HEK293 (cell line): ENCODE results near the gene BTBD2.

ENCODE experiments used
- CTCF ChIA-PET: fragments of 350-600 bp; formaldehyde crosslinking; extraction: SDS; loops from one replicate; lab custom pipeline; 2021; ENCODE audit warnings: antibody characterized with exemption; lab: Yijun Ruan, JAX
- POLR2A ChIA-PET: fragments of 300-600 bp; formaldehyde crosslinking; extraction: SDS; loops from one replicate; lab custom pipeline; 2020; ENCODE audit warnings: antibody characterized with exemption, inconsistent platforms; lab: Yijun Ruan, JAX
- H3K27ac ChIP-seq: fragments of 200-500 bp; sonication (Bioruptor generic); 2 replicates; pipeline ENCODE4 v1.5.1; 2014; ENCODE audit warnings: low read depth, low read length, control low read depth, inconsistent platforms; ENCODE audit errors: extremely low read depth
- H3K36me3 ChIP-seq, 2 experiments: fragments of 200-500 bp in 1 of 2; sonication (Bioruptor generic) in 1 of 2; 1 replicate in 1 of 2; 2 replicates in 1 of 2; pipeline ENCODE4 v1.5.1; 2014 to 2017; ENCODE audit warnings: inconsistent platforms in 2 of 2, low read length in 2 of 2; ENCODE audit not compliant: control insufficient read depth in 2 of 2, insufficient read depth in 1 of 2
- H3K4me1 ChIP-seq: fragments of 200-500 bp; sonication (Bioruptor generic); 2 replicates; pipeline ENCODE4 v1.5.1; 2014; ENCODE audit warnings: mild to moderate bottlenecking, low read length, inconsistent platforms; ENCODE audit not compliant: control insufficient read depth, insufficient read depth
- H3K4me3 ChIP-seq: 2 replicates; pipeline ENCODE4 v1.5.1; 2011; ENCODE audit warnings: low read depth, mild to moderate bottlenecking, control low read depth, low read length, moderate library complexity
- H3K9me3 ChIP-seq: fragments of 200-500 bp; sonication (Bioruptor generic); 2 replicates; pipeline ENCODE4 v1.5.1; 2014; ENCODE audit warnings: low read depth, low read length, inconsistent platforms; ENCODE audit not compliant: control insufficient read depth, insufficient read depth
- GLI4 ChIP-seq: fragments of 450-650 bp; formaldehyde crosslinking; IDR thresholded peaks from 2 replicates; pipeline ENCODE4 v1.5.1; 2016; ENCODE audit warnings: missing biosample characterization, missing genetic modification characterization
- KLF16 ChIP-seq: fragments of 450-650 bp; formaldehyde crosslinking; IDR thresholded peaks from 2 replicates; pipeline ENCODE4 v1.5.1; 2017; ENCODE audit warnings: missing biosample characterization, missing genetic modification characterization
- OVOL3 ChIP-seq: fragments of 450-650 bp; formaldehyde crosslinking; IDR thresholded peaks from 2 replicates; pipeline ENCODE4 v1.5.1; 2016; ENCODE audit warnings: missing biosample characterization, missing genetic modification characterization
- SETDB1 ChIP-seq: IDR thresholded peaks from one replicate; pipeline ENCODE4 v1.6.1; 2017; ENCODE audit warnings: mild to moderate bottlenecking, low read length, moderate library complexity, mixed read lengths; ENCODE audit not compliant: insufficient read length
- WT1 ChIP-seq: fragments of 450-650 bp; formaldehyde crosslinking; IDR thresholded peaks from 2 replicates; pipeline ENCODE4 v1.5.1; 2016; ENCODE audit warnings: missing biosample characterization, missing genetic modification characterization
- ZBTB20 ChIP-seq: fragments of 450-650 bp; formaldehyde crosslinking; IDR thresholded peaks from 2 replicates; pipeline ENCODE4 v1.5.1; 2016; ENCODE audit warnings: missing biosample characterization, missing genetic modification characterization
- ZBTB48 ChIP-seq: fragments of 450-650 bp; formaldehyde crosslinking; IDR thresholded peaks from 2 replicates; pipeline ENCODE4 v1.5.1; 2016; ENCODE audit warnings: missing biosample characterization, missing genetic modification characterization
- ZFHX2 ChIP-seq: fragments of 450-650 bp; formaldehyde crosslinking; conservative IDR thresholded peaks from 2 replicates; pipeline ENCODE4 v1.5.1; 2016; ENCODE audit warnings: missing biosample characterization, missing genetic modification characterization
- ZNF133 ChIP-seq: fragments of 450-650 bp; formaldehyde crosslinking; IDR thresholded peaks from 2 replicates; pipeline ENCODE4 v1.5.1; 2016; ENCODE audit warnings: missing biosample characterization, missing genetic modification characterization
- ZNF174 ChIP-seq: fragments of 450-650 bp; formaldehyde crosslinking; IDR thresholded peaks from 2 replicates; pipeline ENCODE4 v1.5.0; 2017; ENCODE audit warnings: missing biosample characterization, mild to moderate bottlenecking, missing genetic modification characterization
- ZNF175 ChIP-seq: fragments of 450-650 bp; formaldehyde crosslinking; IDR thresholded peaks from 2 replicates; pipeline ENCODE4 v1.5.1; 2016; ENCODE audit warnings: missing biosample characterization, missing genetic modification characterization
- ZNF214 ChIP-seq: fragments of 450-650 bp; formaldehyde crosslinking; IDR thresholded peaks from 2 replicates; pipeline ENCODE4 v1.5.1; 2017; ENCODE audit warnings: missing biosample characterization, mild to moderate bottlenecking, missing genetic modification characterization, borderline replicate concordance
- ZNF23 ChIP-seq: fragments of 450-650 bp; formaldehyde crosslinking; IDR thresholded peaks from 2 replicates; pipeline ENCODE4 v1.5.1; 2016; ENCODE audit warnings: missing biosample characterization, missing genetic modification characterization, borderline replicate concordance
- ZNF391 ChIP-seq: fragments of 450-650 bp; formaldehyde crosslinking; IDR thresholded peaks from 2 replicates; pipeline ENCODE4 v1.5.1; 2016; ENCODE audit warnings: low read depth, missing biosample characterization, missing genetic modification characterization, borderline replicate concordance
- ZNF426 ChIP-seq: fragments of 450-650 bp; formaldehyde crosslinking; IDR thresholded peaks from 2 replicates; pipeline ENCODE4 v1.5.1; 2017; ENCODE audit warnings: missing biosample characterization, missing genetic modification characterization, mild to moderate bottlenecking, inconsistent platforms, moderate library complexity
- ZNF473 ChIP-seq: fragments of 450-650 bp; formaldehyde crosslinking; IDR thresholded peaks from 2 replicates; pipeline ENCODE4 v1.5.1; 2017; ENCODE audit warnings: missing biosample characterization, missing genetic modification characterization
- ZNF48 ChIP-seq: fragments of 450-650 bp; formaldehyde crosslinking; IDR thresholded peaks from 2 replicates; pipeline ENCODE4 v1.5.1; 2016; ENCODE audit warnings: missing biosample characterization, missing genetic modification characterization
- ZNF510 ChIP-seq: fragments of 450-650 bp; formaldehyde crosslinking; IDR thresholded peaks from 2 replicates; pipeline ENCODE4 v1.5.1; 2018; ENCODE audit warnings: mild to moderate bottlenecking, missing genetic modification characterization, missing biosample characterization; ENCODE audit not compliant: insufficient replicate concordance
- ZNF585B ChIP-seq: fragments of 450-650 bp; formaldehyde crosslinking; IDR thresholded peaks from 2 replicates; pipeline ENCODE4 v1.5.1; 2016; ENCODE audit warnings: missing biosample characterization, missing genetic modification characterization
- ZNF596 ChIP-seq: fragments of 450-650 bp; IDR thresholded peaks from 2 replicates; pipeline ENCODE4 v1.5.0; 2018; ENCODE audit warnings: missing biosample characterization, mild to moderate bottlenecking, missing genetic modification characterization, moderate library complexity
- ZNF610 ChIP-seq: fragments of 450-650 bp; formaldehyde crosslinking; IDR thresholded peaks from 2 replicates; pipeline ENCODE4 v1.5.1; 2016; ENCODE audit warnings: missing biosample characterization, missing genetic modification characterization, borderline replicate concordance
- ZNF624 ChIP-seq: fragments of 450-650 bp; formaldehyde crosslinking; IDR thresholded peaks from 2 replicates; pipeline ENCODE4 v1.5.1; 2017; ENCODE audit warnings: missing biosample characterization, missing genetic modification characterization
- ZNF626 ChIP-seq: fragments of 450-650 bp; sonication (Bioruptor Pico); formaldehyde crosslinking; IDR thresholded peaks from 2 replicates; pipeline ENCODE4 v1.5.1; 2018; ENCODE audit warnings: missing biosample characterization, missing genetic modification characterization, inconsistent platforms
- ZNF707 ChIP-seq: fragments of 450-650 bp; formaldehyde crosslinking; IDR thresholded peaks from 2 replicates; pipeline ENCODE4 v1.5.1; 2016; ENCODE audit warnings: missing biosample characterization, missing genetic modification characterization
- ZSCAN30 ChIP-seq: fragments of 450-650 bp; IDR thresholded peaks from 2 replicates; pipeline ENCODE4 v1.5.1; 2018; ENCODE audit warnings: missing biosample characterization, mild to moderate bottlenecking, missing genetic modification characterization, moderate library complexity
- TF ChIP-seq, protein P1 (sequence below): fragments of 450-650 bp; formaldehyde crosslinking; IDR thresholded peaks from 2 replicates; pipeline ENCODE4 v1.5.1; 2016; ENCODE audit warnings: missing biosample characterization, missing genetic modification characterization
- TF ChIP-seq, protein P2 (sequence below): fragments of 450-650 bp; IDR thresholded peaks from 2 replicates; pipeline ENCODE4 v1.5.1; 2018; ENCODE audit warnings: missing biosample characterization, mild to moderate bottlenecking, missing genetic modification characterization
- TF ChIP-seq, protein P3 (sequence below): fragments of 450-650 bp; IDR thresholded peaks from 2 replicates; pipeline ENCODE4 v1.5.1; 2018; ENCODE audit warnings: missing biosample characterization, missing genetic modification characterization
- TF ChIP-seq, protein P4 (sequence below): fragments of 450-650 bp; formaldehyde crosslinking; optimal IDR thresholded peaks from 2 replicates; pipeline ENCODE3; 2016; ENCODE audit warnings: missing biosample characterization, mild to moderate bottlenecking, missing genetic modification characterization
- TF ChIP-seq, protein P5 (sequence below): fragments of 450-650 bp; formaldehyde crosslinking; IDR thresholded peaks from 2 replicates; pipeline ENCODE4 v1.5.1; 2016; ENCODE audit warnings: missing biosample characterization, missing genetic modification characterization

The BTBD2 gene

DNA sequence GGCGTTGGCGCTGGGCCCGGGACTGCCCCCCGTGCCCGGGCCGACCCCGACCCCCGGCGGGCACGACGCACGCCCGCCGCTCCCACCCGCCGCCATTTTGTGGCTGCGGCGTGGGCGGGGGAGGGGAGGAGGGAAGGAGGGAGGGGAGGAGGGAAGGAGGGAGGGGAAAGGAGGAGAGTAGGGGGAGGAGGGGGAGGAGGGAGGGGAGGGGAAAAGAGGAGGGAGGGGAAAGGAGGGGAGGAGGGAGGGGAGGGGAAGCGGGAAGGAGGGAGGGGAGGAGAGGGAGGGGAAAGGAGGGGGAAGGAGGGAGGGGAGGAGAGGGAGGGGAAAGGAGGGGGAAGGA, at the start of gene BTBD2:
Gene BTBD2 (minus strand): TSS at position 107 of the 343 bp plus-strand sequence. CDS start 11 bp downstream, at position 96.
- peak within 1 kb of the TSS; percentile 66; the same call in 1 of the 2 replicates for H3K27ac ChIP-seq
- POLR2A ChIA-PET: no interaction called here
- no peaks in the 10 kb centered on the region for H3K4me1 ChIP-seq
- CTCF ChIA-PET: no interaction called here
- H3K4me3 ChIP-seq: peak within 1 kb of the TSS; percentile 79
- peaks cover 4 to 21% of the 10 kb centered on the region in 2 experiments; a peak in 2 of 3 replicates for H3K36me3 ChIP-seq
- TF ChIP-seq GLI4 (tag by site-specific recombination) (no peak), ZBTB20 (tag by site-specific recombination) (no peak), ZNF174 (no peak), ZNF707 (tag by site-specific recombination) (no peak), WT1 (tag by site-specific recombination) (no peak), ZBTB48 (tag by site-specific recombination) (no peak), ZNF426 (tag by site-specific recombination) (no peak), ZNF510 (tag by site-specific recombination) (no peak), ZNF610 (tag by site-specific recombination) (no peak), ZNF175 (tag by site-specific recombination) (no peak), ZNF48 (tag by site-specific recombination) (no peak), ZNF391 (tag by site-specific recombination) (no peak), ZNF23 (tag by site-specific recombination) (no peak), OVOL3 (no peak), ZNF473 (no peak), ZNF626 (tag by site-specific recombination) (no peak), ZNF596 (tag by site-specific recombination) (no peak)
- TF ChIP-seq, protein P1, sequence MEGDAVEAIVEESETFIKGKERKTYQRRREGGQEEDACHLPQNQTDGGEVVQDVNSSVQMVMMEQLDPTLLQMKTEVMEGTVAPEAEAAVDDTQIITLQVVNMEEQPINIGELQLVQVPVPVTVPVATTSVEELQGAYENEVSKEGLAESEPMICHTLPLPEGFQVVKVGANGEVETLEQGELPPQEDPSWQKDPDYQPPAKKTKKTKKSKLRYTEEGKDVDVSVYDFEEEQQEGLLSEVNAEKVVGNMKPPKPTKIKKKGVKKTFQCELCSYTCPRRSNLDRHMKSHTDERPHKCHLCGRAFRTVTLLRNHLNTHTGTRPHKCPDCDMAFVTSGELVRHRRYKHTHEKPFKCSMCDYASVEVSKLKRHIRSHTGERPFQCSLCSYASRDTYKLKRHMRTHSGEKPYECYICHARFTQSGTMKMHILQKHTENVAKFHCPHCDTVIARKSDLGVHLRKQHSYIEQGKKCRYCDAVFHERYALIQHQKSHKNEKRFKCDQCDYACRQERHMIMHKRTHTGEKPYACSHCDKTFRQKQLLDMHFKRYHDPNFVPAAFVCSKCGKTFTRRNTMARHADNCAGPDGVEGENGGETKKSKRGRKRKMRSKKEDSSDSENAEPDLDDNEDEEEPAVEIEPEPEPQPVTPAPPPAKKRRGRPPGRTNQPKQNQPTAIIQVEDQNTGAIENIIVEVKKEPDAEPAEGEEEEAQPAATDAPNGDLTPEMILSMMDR: no peak
- TF ChIP-seq, protein P2, sequence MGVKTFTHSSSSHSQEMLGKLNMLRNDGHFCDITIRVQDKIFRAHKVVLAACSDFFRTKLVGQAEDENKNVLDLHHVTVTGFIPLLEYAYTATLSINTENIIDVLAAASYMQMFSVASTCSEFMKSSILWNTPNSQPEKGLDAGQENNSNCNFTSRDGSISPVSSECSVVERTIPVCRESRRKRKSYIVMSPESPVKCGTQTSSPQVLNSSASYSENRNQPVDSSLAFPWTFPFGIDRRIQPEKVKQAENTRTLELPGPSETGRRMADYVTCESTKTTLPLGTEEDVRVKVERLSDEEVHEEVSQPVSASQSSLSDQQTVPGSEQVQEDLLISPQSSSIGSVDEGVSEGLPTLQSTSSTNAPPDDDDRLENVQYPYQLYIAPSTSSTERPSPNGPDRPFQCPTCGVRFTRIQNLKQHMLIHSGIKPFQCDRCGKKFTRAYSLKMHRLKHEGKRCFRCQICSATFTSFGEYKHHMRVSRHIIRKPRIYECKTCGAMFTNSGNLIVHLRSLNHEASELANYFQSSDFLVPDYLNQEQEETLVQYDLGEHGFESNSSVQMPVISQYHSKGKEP (tag by site-specific recombination): no peak
- no peaks in the 10 kb centered on the region for H3K9me3 ChIP-seq

DNA sequence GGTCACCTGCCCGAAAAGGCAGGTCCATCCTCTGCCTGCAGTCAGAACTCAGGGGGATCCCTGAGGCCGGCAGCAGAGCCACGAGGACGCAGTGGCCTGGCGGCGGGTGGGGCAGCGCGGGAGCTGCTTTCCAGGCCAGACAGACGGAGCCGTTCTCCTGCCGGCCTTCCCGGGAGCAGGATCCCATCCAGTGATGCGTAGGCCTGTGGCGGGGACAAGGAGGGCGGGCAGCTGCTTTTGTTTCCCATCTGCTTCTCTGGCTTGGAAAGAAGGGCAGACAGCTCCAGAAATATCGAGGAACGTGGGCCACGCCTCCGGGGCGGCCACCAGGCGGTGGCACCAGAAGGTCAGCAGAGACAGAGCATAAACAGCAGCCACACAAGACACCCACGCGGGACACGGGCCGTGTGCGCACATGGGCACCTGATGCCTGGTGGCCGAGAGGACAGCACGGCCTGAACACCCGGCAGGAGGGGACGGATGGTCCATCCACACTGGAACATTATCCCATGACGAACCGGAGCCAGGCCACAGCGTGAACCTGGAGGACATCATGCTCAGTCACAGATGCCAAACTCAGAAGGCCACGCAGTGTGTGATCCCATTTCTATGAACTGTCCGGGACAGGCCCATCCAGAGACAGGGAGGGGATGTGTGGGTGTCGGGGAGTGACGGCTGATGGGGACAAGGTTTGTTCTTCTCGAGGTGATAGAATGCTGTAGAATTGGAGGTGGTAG, 49.4 kb upstream of the BTBD2 start:
- H3K9me3 ChIP-seq: no peaks in the 10 kb centered on the region
- TF ChIP-seq ZFHX2 (tag by site-specific recombination): 0 out of 2 replicates have a peak, but pooled peaks have one; percentile 17
- TF ChIP-seq ZNF214 (tag by site-specific recombination): no peak
- no peak for TF ChIP-seq SETDB1
- no peak for TF ChIP-seq ZSCAN30 (tag by site-specific recombination)
- TF ChIP-seq ZNF624 (tag by site-specific recombination): no peak
- TF ChIP-seq, protein P3, sequence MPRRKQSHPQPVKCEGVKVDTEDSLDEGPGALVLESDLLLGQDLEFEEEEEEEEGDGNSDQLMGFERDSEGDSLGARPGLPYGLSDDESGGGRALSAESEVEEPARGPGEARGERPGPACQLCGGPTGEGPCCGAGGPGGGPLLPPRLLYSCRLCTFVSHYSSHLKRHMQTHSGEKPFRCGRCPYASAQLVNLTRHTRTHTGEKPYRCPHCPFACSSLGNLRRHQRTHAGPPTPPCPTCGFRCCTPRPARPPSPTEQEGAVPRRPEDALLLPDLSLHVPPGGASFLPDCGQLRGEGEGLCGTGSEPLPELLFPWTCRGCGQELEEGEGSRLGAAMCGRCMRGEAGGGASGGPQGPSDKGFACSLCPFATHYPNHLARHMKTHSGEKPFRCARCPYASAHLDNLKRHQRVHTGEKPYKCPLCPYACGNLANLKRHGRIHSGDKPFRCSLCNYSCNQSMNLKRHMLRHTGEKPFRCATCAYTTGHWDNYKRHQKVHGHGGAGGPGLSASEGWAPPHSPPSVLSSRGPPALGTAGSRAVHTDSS (tag by site-specific recombination): no peak
- TF ChIP-seq ZNF133 (tag by site-specific recombination): peak; percentile 59; the same call in 1 of the 2 replicates
- TF ChIP-seq KLF16 (tag by site-specific recombination): no peak
- no peak for TF ChIP-seq ZNF585B (tag by site-specific recombination)
- TF ChIP-seq, protein P4, sequence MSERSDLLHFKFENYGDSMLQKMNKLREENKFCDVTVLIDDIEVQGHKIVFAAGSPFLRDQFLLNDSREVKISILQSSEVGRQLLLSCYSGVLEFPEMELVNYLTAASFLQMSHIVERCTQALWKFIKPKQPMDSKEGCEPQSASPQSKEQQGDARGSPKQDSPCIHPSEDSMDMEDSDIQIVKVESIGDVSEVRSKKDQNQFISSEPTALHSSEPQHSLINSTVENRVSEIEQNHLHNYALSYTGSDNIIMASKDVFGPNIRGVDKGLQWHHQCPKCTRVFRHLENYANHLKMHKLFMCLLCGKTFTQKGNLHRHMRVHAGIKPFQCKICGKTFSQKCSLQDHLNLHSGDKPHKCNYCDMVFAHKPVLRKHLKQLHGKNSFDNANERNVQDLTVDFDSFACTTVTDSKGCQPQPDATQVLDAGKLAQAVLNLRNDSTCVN (tag by site-specific recombination): no peak
- TF ChIP-seq, protein P5, sequence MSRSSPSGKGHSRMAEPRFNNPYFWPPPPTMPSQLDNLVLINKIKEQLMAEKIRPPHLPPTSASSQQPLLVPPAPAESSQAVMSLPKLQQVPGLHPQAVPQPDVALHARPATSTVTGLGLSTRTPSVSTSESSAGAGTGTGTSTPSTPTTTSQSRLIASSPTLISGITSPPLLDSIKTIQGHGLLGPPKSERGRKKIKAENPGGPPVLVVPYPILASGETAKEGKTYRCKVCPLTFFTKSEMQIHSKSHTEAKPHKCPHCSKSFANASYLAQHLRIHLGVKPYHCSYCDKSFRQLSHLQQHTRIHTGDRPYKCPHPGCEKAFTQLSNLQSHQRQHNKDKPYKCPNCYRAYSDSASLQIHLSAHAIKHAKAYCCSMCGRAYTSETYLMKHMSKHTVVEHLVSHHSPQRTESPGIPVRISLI: no peak
- TF ChIP-seq, all 188 proteins: peak for 2
- CTCF ChIA-PET: interaction anchor here (0.6 kb wide), 1 partner anchor 28 kb away, joined by 9 read pairs; no protein-coding TSS in a partner anchor
- H3K4me3 ChIP-seq: no peak overlapping the region
- POLR2A ChIA-PET: no interaction called here
- no peak overlapping the region for H3K27ac ChIP-seq
- H3K4me1 ChIP-seq: peaks cover 10% of the 10 kb centered on the region
- no peaks in the 10 kb centered on the region for H3K36me3 ChIP-seq
